Uterus (tissue), 2 donors: ENCODE results near the gene INKA1.

Experiments used
- CTCF ChIP-seq, 4 experiments: fragments of 200-600 bp in 2 of 4; fragments of 450-650 bp in 2 of 4; sonication (generic) in 2 of 4; IDR thresholded peaks; one replicate each; pipeline ENCODE4 v1.5.1; 2016 to 2019; ENCODE audit warnings: antibody characterized with exemption in 4 of 4, mild to moderate bottlenecking in 2 of 4, moderate library complexity in 1 of 4
- POLR2A ChIP-seq, 2 donors: fragments of 450-650 bp; IDR thresholded peaks; one replicate each; pipeline ENCODE4 v1.6.1; 2016; ENCODE audit warnings: antibody characterized with exemption in 2 of 2, mild to moderate bottlenecking in 1 of 2, moderate library complexity in 1 of 2

- TF ChIP-seq CTCF (IDR thresholded peaks at IDR 0.05) (no peak), POLR2A (IDR thresholded peaks at IDR 0.05) (no peak)
Measured at GRCh38 chr3:49792371-49793150, 10.5 kb upstream of the INKA1 start.
